Osteocyte (in vitro differentiated cells): ENCODE data around the gene MTX2. TPM values are rescaled to one million over a fixed set of nuclear protein-coding genes. Genes with fewer than 3 reads are reported as not detected.

Experiments
- DNase-seq: peaks from one replicate; pipeline ENCODE4 v3.0.0; 2021; ENCODE audit warnings: mixed read lengths; ENCODE audit not compliant: unreplicated experiment; ENCODE audit errors: extremely low spot score
- H3K27ac Mint-ChIP-seq: one replicate; pipeline ENCODE4 v1.8.0; 2021; ENCODE audit warnings: mild to moderate bottlenecking, mixed read lengths; ENCODE audit not compliant: unreplicated experiment
- H3K27me3 Mint-ChIP-seq: one replicate; pipeline ENCODE4 v1.8.0; 2021; ENCODE audit warnings: mixed read lengths; ENCODE audit not compliant: unreplicated experiment
- H3K36me3 Mint-ChIP-seq: one replicate; pipeline ENCODE4 v1.8.0; 2021; ENCODE audit warnings: mixed read lengths; ENCODE audit not compliant: unreplicated experiment
- H3K4me1 Mint-ChIP-seq: one replicate; pipeline ENCODE4 v1.8.0; 2021; ENCODE audit warnings: mixed read lengths; ENCODE audit not compliant: unreplicated experiment
- H3K4me3 Mint-ChIP-seq: one replicate; pipeline ENCODE4 v1.8.0; 2021; ENCODE audit warnings: mild to moderate bottlenecking, moderate library complexity, mixed read lengths; ENCODE audit not compliant: unreplicated experiment
- H3K9me3 Mint-ChIP-seq: one replicate; pipeline ENCODE4 v1.8.0; 2021; ENCODE audit warnings: mixed read lengths; ENCODE audit not compliant: unreplicated experiment
- total RNA-seq: library from RNA; stranded (reverse); gene quantifications from 2 replicates; pipeline ENCODE4 v1.2.1, GENCODE V29; 2021
- TF ChIP-seq, protein P1 (sequence below): fragments of 200-600 bp; sonication (generic); IDR thresholded peaks from 2 replicates; pipeline ENCODE4 v1.5.0; 2021; ENCODE audit warnings: antibody characterized with exemption, mild to moderate bottlenecking, moderate library complexity

Gene MTX2
- total RNA-seq, 1 donor from 2014 or later = 23.6 TPM

DNA sequence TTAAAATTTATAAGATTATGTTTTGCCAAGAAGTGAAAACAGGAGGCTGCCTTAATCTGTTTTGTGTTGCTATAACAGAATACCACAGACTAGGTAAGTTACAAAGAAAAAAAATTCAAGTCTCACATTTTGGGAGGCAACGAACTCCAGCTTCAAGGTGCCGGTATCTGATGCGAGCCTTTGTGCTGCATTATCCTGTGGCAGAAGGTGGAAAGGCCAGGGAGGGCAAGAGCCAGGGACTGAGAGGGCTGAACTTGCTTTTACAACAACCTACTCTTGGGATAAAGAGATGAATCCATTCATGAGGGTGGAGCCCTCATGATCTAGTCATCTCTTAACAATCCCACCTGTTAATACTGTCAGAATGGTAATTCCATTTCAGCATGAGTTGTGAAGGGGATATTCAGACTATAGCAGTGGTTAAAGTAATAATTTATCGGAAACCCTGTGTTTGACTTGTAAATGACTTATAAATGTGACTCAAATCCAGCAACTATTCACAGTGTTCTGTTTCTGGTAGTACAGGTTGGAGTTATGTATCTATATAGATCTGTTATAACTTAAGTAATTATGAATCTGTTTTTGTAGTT lies 3.7 kb downstream of the MTX2 start:
- TF ChIP-seq, protein P1, sequence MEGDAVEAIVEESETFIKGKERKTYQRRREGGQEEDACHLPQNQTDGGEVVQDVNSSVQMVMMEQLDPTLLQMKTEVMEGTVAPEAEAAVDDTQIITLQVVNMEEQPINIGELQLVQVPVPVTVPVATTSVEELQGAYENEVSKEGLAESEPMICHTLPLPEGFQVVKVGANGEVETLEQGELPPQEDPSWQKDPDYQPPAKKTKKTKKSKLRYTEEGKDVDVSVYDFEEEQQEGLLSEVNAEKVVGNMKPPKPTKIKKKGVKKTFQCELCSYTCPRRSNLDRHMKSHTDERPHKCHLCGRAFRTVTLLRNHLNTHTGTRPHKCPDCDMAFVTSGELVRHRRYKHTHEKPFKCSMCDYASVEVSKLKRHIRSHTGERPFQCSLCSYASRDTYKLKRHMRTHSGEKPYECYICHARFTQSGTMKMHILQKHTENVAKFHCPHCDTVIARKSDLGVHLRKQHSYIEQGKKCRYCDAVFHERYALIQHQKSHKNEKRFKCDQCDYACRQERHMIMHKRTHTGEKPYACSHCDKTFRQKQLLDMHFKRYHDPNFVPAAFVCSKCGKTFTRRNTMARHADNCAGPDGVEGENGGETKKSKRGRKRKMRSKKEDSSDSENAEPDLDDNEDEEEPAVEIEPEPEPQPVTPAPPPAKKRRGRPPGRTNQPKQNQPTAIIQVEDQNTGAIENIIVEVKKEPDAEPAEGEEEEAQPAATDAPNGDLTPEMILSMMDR = no peak
- peaks cover 2% of the 10 kb centered on the region for H3K36me3 Mint-ChIP-seq
- H3K9me3 Mint-ChIP-seq = no peaks in the 10 kb centered on the region
- peaks cover 2% of the 10 kb centered on the region for H3K27me3 Mint-ChIP-seq
- no peak for DNase-seq
- no peak overlapping the region for H3K27ac Mint-ChIP-seq
- H3K4me1 Mint-ChIP-seq = peaks cover 16% of the 10 kb centered on the region
- no peak overlapping the region for H3K4me3 Mint-ChIP-seq

DNA sequence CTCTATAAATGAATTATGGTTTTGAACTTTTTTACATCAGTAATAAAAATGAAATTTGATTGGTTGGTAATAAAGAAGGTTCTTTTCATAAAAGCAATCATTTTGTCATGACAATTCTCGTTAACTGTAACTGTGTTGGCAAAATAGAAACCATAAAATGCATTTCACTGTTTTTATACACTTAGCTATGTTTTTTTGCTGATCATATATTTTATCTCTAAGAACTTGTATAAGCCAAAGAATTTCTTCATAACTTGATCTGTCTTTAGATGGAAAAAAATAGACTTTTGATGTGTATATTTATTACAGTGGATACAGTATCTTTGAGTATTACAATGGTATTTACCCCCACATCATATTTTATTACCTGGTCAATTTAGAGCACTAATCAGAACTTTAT lies 9.7 kb downstream of the MTX2 start:
- H3K4me1 Mint-ChIP-seq = peaks cover 13% of the 10 kb centered on the region
- no peak overlapping the region for H3K4me3 Mint-ChIP-seq
- H3K36me3 Mint-ChIP-seq = peaks cover 2% of the 10 kb centered on the region
- no peaks in the 10 kb centered on the region for H3K27me3 Mint-ChIP-seq
- H3K27ac Mint-ChIP-seq = no peak overlapping the region
- DNase-seq = no peak
- H3K9me3 Mint-ChIP-seq = no peaks in the 10 kb centered on the region
- TF ChIP-seq, protein P1 = no peak

DNA sequence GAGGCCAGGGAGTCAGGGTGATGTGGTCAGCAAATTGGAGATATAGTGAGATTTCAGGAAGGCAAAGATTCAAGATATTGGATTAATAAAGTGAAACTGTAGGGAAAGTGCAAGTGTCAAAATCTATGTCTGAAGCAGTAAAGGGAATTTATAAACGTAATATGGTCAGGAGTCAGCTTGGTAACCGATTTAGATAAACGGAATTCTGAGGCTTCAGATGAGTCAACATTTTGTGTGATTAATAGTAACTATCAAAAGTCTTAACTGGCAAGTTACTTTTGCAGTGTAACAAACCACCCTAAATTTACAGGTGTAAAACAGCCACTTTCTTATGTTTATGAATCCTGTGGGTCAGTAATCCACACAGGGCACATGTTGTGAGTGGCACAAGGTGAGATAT lies 10.9 kb downstream of the MTX2 start:
- Mint-ChIP-seq H3K4me3 (no peak overlapping the region), H3K27me3 (no peaks in the 10 kb centered on the region), H3K4me1 (peaks cover 13% of the 10 kb centered on the region), H3K36me3 (no peaks in the 10 kb centered on the region), H3K9me3 (no peaks in the 10 kb centered on the region), H3K27ac (no peak overlapping the region)
- no peak for DNase-seq
- TF ChIP-seq, protein P1 = no peak

DNA sequence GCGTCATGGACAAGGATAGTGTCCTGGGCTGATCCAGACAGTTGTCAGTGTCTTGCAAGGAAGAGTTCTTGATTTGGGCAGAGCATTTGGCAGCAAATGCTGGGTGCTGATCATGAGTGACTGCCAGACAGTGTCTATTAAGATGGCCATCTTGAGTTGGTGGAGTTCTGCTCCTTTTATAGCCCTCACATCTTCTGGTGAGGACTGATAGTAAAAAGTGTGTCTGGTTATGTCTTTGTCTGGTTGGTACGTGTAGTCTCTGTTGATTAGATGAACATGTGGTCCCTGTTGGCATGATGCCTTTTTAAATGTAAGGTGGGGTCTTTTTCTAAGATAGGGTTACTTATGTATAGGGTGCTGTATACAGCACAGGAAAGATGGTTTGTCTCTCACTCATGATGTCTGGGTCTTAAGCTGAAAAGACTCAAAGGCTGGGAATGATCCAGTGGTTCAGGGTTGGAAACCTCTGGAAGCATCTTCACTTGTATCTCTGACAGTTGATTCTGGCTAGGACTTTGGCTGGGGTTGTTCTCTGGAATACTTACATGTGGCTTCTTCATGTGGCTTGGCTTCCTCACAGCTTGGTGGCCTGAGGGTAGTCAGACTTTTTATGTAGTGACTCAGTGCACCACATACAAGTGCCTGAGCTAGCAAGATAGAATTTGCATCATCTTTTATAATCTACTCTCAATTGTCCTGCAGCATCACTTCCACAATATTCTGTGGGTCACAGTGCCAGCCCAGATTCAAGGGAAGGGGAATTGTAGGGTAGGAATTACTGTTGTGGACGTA lies 11.8 kb downstream of the MTX2 start:
- no peak for DNase-seq
- Mint-ChIP-seq H3K9me3 (no peaks in the 10 kb centered on the region), H3K4me3 (no peak overlapping the region), H3K36me3 (no peaks in the 10 kb centered on the region), H3K27me3 (no peaks in the 10 kb centered on the region), H3K4me1 (peaks cover 11% of the 10 kb centered on the region), H3K27ac (no peak overlapping the region)
- TF ChIP-seq, protein P1 = no peak

DNA sequence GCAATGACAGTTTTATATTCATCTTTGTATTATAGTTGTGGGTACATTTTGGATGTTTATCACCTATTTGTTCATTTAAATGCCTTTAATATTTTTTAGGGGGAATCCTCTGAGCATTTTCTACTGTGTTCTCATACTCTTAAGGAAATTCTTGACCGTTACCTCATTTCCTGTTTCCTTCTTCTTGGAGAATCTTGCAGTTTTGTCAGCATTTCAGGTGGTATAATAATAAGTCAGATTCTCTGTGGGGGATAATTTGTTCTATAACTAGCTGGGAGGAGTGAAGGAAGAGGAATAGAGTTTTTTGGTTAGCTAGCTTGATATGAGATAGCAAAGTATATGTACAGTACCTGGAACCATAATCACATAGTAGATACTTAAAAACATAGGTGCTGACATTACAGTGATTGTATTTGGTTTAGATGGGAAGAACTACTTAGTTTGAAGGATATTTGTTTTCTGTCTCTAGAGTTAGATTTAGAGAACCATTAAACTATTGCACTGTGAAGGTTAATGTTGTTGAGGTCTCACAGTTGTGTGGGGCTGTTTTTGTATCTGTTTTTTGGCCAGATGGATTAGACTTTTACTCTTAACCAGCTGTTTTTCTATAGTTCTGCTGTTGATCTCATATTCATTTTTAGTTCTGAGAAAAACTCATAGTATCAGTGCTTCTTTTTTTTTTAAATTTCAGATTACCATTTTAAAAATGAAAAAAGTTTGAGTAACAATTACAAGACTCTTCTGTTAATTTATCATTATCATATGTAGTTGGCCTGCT lies 14.2 kb downstream of the MTX2 start:
- DNase-seq = no peak
- H3K4me3 Mint-ChIP-seq = no peak overlapping the region
- no peaks in the 10 kb centered on the region for H3K36me3 Mint-ChIP-seq
- TF ChIP-seq, protein P1 = no peak
- no peaks in the 10 kb centered on the region for H3K27me3 Mint-ChIP-seq
- peaks cover 11% of the 10 kb centered on the region for H3K4me1 Mint-ChIP-seq
- no peak overlapping the region for H3K27ac Mint-ChIP-seq
- H3K9me3 Mint-ChIP-seq = no peaks in the 10 kb centered on the region
